Measurements from ENCODE around the gene HMCN2.
A peak's percentile ranks its signal among the peaks of the same experiment; 100 is the strongest.
"Not testable (repeated sequence)": the region's sequence is repeated elsewhere in the genome, so short reads cannot be mapped to it uniquely, and the experiment has no call there.

The HMCN2 gene

GRCh38 chr9:130331573-130331972, 66.0 kb downstream of the HMCN2 start:
- DNase-seq = no peak

GRCh38 chr9:130332384-130332926, 66.9 kb downstream of the HMCN2 start:
- DNase-seq = no peak

- DNase-seq = no peak
These were observed 67.6 kb downstream of the HMCN2 start for GRCh38 chr9:130333041-130333711.

GRCh38 chr9:130333712-130334062, 68.1 kb downstream of the HMCN2 start:
- no peak for DNase-seq

- DNase-seq = no peak
These were observed 69.4 kb downstream of the HMCN2 start for GRCh38 chr9:130334915-130335314.

- no peak for DNase-seq
These were observed 70.6 kb downstream of the HMCN2 start for GRCh38 chr9:130336027-130336610.

GRCh38 chr9:130336885-130337284, 71.3 kb downstream of the HMCN2 start:
- no peak for DNase-seq

- no peak for DNase-seq
These were observed 71.8 kb downstream of the HMCN2 start for GRCh38 chr9:130337318-130337717.

- no peak for DNase-seq
These were observed 72.3 kb downstream of the HMCN2 start for GRCh38 chr9:130337784-130338380.

GRCh38 chr9:130338891-130339290, 73.3 kb downstream of the HMCN2 start:
- DNase-seq = not testable (repeated sequence)

- DNase-seq = no peak
These were observed 73.7 kb downstream of the HMCN2 start for GRCh38 chr9:130339306-130339705.

GRCh38 chr9:130340011-130340410, 74.5 kb downstream of the HMCN2 start:
- DNase-seq = peak; percentile 3 to 39 (median 19)

- not testable (repeated sequence) for DNase-seq
These were observed 75.0 kb downstream of the HMCN2 start for GRCh38 chr9:130340557-130340956.

- DNase-seq = no peak
These were observed 75.6 kb downstream of the HMCN2 start for GRCh38 chr9:130341128-130341527.

- no peak for DNase-seq
These were observed 76.5 kb downstream of the HMCN2 start for GRCh38 chr9:130341839-130342713.

- DNase-seq = no peak
These were observed 77.1 kb downstream of the HMCN2 start for GRCh38 chr9:130342714-130343085.

GRCh38 chr9:130343445-130343918, 77.9 kb downstream of the HMCN2 start:
- peak in 3 of 4 experiments; percentile 18 to 24 (median 23) for DNase-seq

- no peak for DNase-seq
These were observed 78.8 kb downstream of the HMCN2 start for GRCh38 chr9:130344366-130344765.

GRCh38 chr9:130345009-130345896, 79.7 kb downstream of the HMCN2 start:
- no peak for DNase-seq

GRCh38 chr9:130345897-130346385, 80.4 kb downstream of the HMCN2 start:
- no peak for DNase-seq

GRCh38 chr9:130346431-130346830, 80.9 kb downstream of the HMCN2 start:
- DNase-seq = no peak

- no peak for DNase-seq
These were observed 81.5 kb downstream of the HMCN2 start for GRCh38 chr9:130347036-130347435.
